ENCODE data around the gene SPATA33.

Gene SPATA33

DNA sequence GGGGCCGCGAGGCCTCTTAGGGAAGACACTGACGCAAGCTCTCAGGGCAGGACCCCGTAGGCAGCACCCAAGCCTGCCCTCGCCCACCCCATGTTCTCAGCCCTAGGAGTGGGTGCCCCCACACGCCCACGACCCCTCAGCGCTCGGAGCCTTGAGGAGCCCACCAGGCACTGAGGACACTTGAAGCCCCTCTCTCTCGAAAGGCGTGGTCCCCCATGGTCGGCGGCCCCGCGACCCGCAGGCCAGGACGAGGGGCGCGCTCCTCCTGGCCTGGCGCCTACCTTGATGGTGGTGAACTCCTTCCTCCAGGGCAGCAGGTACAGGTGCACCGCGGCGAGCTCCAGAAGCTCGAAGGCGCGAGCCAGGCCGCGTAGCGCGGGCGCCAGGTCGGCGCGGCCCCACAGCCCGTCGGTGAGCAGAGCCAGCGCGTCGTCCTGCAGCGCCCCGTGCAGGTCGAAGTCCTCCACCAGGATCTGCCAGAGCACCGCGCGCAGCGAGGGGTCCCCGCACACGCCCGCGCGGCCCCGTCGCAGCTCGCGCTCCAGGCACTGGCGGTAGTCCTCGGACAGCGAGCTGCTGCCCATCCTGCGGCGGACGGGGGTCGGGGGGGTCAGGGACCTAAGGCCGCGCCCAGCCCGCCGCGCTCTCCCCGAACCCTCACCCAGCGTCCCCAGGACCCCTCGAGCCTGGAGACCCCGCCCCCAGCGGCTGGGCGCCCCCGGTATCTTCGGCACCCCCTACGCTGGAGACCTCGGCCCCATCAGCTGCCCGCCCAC, 43.2 kb downstream of the SPATA33 start:
- Mint-ChIP-seq H3K4me3 (peak overlapping the region; percentile 79), H3K27me3 (ENCODE audit: low read depth) (no peaks in the 10 kb centered on the region), H3K9me3 (no peaks in the 10 kb centered on the region), H3K27ac (peak overlapping the region; percentile 59), H3K36me3 (ENCODE audit: low read depth) (no peaks in the 10 kb centered on the region), H3K4me1 (ENCODE audit: low read depth) (peaks cover 9% of the 10 kb centered on the region)

DNA sequence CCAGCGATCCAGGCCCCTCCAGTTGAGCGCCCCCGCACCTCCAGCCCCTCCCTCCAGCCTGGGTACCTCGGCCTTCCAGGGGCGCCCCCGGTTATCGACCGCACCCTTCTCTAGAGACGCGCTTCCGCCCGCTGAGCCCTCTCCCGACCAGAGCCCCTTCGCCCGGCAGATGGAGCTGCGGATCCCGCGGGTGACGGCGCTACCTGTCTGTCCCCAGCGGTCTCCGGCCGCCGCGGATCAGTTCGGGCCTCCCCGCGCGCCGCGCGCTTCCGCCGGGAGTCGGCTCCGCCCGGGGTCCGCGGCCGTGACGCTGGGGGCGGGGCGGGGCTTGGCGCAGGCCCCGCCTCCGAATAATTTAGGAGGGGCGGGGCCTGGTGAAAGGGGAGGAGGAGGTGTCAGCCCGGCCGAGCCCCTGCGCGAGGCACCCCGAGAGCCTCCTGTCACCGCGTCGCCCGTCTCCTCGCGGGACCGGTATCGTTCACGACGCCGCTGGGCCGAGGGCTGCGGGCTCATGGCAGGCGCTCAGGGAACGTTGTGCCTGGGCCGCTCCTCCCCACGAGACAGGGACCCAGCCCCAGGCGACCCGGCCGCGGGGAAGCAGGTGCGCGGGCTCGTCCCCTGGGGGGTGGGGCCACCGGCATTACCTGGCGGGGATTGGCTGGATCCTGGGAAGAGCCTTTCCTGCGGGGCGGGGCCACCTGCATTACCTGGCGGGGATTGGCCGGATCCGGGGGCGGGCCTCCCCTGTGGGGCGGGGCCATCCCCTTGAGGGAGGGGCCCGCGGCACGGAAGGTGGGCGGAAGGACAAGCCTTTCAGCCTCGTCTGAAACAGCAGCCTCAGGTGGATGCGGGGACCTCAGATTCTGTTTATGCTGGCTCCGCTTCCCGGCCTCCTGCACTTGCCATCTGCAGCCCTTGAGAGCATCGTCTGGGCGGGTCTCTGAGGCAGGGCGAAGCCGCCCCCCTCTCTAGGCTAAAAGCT, 44.1 kb downstream of the SPATA33 start, which contains the start of gene SPATA2L:
Gene SPATA2L, minus strand, starts transcription at position 281 of the 982 bp plus-strand sequence. CDS start 473 bp downstream, outside the sequence.
- Mint-ChIP-seq H3K36me3 (ENCODE audit: low read depth) (no peaks in the 10 kb centered on the region), H3K4me1 (ENCODE audit: low read depth) (peaks cover 11% of the 10 kb centered on the region), H3K9me3 (no peaks in the 10 kb centered on the region), H3K4me3 (peak within 1 kb of the TSS; percentile 79), H3K27me3 (ENCODE audit: low read depth) (no peaks in the 10 kb centered on the region), H3K27ac (peak within 1 kb of the TSS; percentile 83)

DNA sequence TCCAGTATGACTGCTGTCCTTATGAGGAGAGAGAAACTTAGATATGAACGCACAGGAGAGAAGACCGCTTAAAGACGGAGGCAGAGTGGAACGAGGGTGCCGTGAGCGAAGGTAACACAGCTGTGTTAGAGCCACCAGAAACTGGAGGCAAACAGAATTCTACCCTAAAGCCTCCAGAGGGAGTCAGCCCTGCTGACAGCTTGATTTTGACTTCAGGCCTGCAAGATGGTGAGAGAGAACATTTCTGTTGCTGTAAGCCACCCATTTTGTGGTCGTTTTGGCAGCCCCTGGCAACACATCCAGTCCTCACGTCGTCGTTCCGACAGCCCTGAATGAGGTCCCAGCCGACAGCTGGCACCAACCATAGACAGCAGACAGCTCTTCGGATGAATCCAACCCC, 46.6 kb downstream of the SPATA33 start:
- H3K9me3 Mint-ChIP-seq = no peaks in the 10 kb centered on the region
- no peaks in the 10 kb centered on the region for H3K36me3 Mint-ChIP-seq (ENCODE audit: low read depth)
- no peak overlapping the region for H3K4me3 Mint-ChIP-seq
- no peaks in the 10 kb centered on the region for H3K27me3 Mint-ChIP-seq (ENCODE audit: low read depth)
- H3K27ac Mint-ChIP-seq = no peak overlapping the region
- H3K4me1 Mint-ChIP-seq (ENCODE audit: low read depth) = peaks cover 11% of the 10 kb centered on the region

- Mint-ChIP-seq H3K4me1 (ENCODE audit: low read depth) (peaks cover 9% of the 10 kb centered on the region), H3K9me3 (no peaks in the 10 kb centered on the region), H3K36me3 (ENCODE audit: low read depth) (no peaks in the 10 kb centered on the region), H3K27ac (no peak overlapping the region), H3K4me3 (no peak overlapping the region), H3K27me3 (ENCODE audit: low read depth) (no peaks in the 10 kb centered on the region)
These were observed 47.4 kb downstream of the SPATA33 start for GRCh38 chr16:89705006-89705405.

GRCh38 chr16:89706518-89707260, 49.1 kb downstream of the SPATA33 start:
- no peaks in the 10 kb centered on the region for H3K27me3 Mint-ChIP-seq (ENCODE audit: low read depth)
- H3K4me3 Mint-ChIP-seq = no peak overlapping the region
- no peaks in the 10 kb centered on the region for H3K36me3 Mint-ChIP-seq (ENCODE audit: low read depth)
- peaks cover 4% of the 10 kb centered on the region for H3K4me1 Mint-ChIP-seq (ENCODE audit: low read depth)
- no peak overlapping the region for H3K27ac Mint-ChIP-seq
- no peaks in the 10 kb centered on the region for H3K9me3 Mint-ChIP-seq

- Mint-ChIP-seq H3K9me3 (no peaks in the 10 kb centered on the region), H3K4me3 (no peak overlapping the region)
These were observed 50.1 kb downstream of the SPATA33 start for GRCh38 chr16:89707695-89708094.

GRCh38 chr16:89708481-89708931, 50.9 kb downstream of the SPATA33 start:
- Mint-ChIP-seq H3K9me3 (no peaks in the 10 kb centered on the region), H3K27me3 (ENCODE audit: low read depth) (no peaks in the 10 kb centered on the region), H3K4me1 (ENCODE audit: low read depth) (peaks cover 4% of the 10 kb centered on the region), H3K36me3 (ENCODE audit: low read depth) (no peaks in the 10 kb centered on the region), H3K4me3 (no peak overlapping the region), H3K27ac (no peak overlapping the region)

More at GRCh38 chr16:89707695-89708094, 50.1 kb downstream of the SPATA33 start:
- H3K27me3 Mint-ChIP-seq (ENCODE audit: low read depth) = no peaks in the 10 kb centered on the region
- H3K36me3 Mint-ChIP-seq (ENCODE audit: low read depth) = no peaks in the 10 kb centered on the region
- no peak overlapping the region for H3K27ac Mint-ChIP-seq
- peaks cover 4% of the 10 kb centered on the region for H3K4me1 Mint-ChIP-seq (ENCODE audit: low read depth)

- Mint-ChIP-seq H3K36me3 (ENCODE audit: low read depth) (no peaks in the 10 kb centered on the region), H3K4me1 (ENCODE audit: low read depth) (peaks cover 4% of the 10 kb centered on the region), H3K27me3 (ENCODE audit: low read depth) (no peaks in the 10 kb centered on the region), H3K4me3 (no peak overlapping the region), H3K27ac (no peak overlapping the region), H3K9me3 (no peaks in the 10 kb centered on the region)
These were observed 51.5 kb downstream of the SPATA33 start for GRCh38 chr16:89709166-89709565.

- H3K27ac Mint-ChIP-seq = peak overlapping the region; percentile 26
- H3K9me3 Mint-ChIP-seq = no peaks in the 10 kb centered on the region
- no peaks in the 10 kb centered on the region for H3K27me3 Mint-ChIP-seq (ENCODE audit: low read depth)
- no peak overlapping the region for H3K4me3 Mint-ChIP-seq
- H3K4me1 Mint-ChIP-seq (ENCODE audit: low read depth) = peaks cover 4% of the 10 kb centered on the region
- H3K36me3 Mint-ChIP-seq (ENCODE audit: low read depth) = no peaks in the 10 kb centered on the region
These were observed 52.2 kb downstream of the SPATA33 start for GRCh38 chr16:89709716-89710432.

GRCh38 chr16:89710709-89711564, 53.3 kb downstream of the SPATA33 start:
- H3K9me3 Mint-ChIP-seq = no peaks in the 10 kb centered on the region
- H3K27ac Mint-ChIP-seq = no peak overlapping the region
- H3K4me3 Mint-ChIP-seq = no peak overlapping the region
- peaks cover 2% of the 10 kb centered on the region for H3K4me1 Mint-ChIP-seq (ENCODE audit: low read depth)
- H3K27me3 Mint-ChIP-seq (ENCODE audit: low read depth) = no peaks in the 10 kb centered on the region
- no peaks in the 10 kb centered on the region for H3K36me3 Mint-ChIP-seq (ENCODE audit: low read depth)

- Mint-ChIP-seq H3K4me1 (ENCODE audit: low read depth) (no peaks in the 10 kb centered on the region), H3K27ac (no peak overlapping the region)
These were observed 54.1 kb downstream of the SPATA33 start for GRCh38 chr16:89711601-89712273.

GRCh38 chr16:89712274-89712781, 54.7 kb downstream of the SPATA33 start:
- no peaks in the 10 kb centered on the region for H3K27me3 Mint-ChIP-seq (ENCODE audit: low read depth)
- peak overlapping the region; percentile 63 for H3K4me3 Mint-ChIP-seq
- H3K36me3 Mint-ChIP-seq (ENCODE audit: low read depth) = no peaks in the 10 kb centered on the region
- no peaks in the 10 kb centered on the region for H3K4me1 Mint-ChIP-seq (ENCODE audit: low read depth)
- H3K27ac Mint-ChIP-seq = no peak overlapping the region
- H3K9me3 Mint-ChIP-seq = no peaks in the 10 kb centered on the region

More at GRCh38 chr16:89711601-89712273, 54.1 kb downstream of the SPATA33 start:
- H3K9me3 Mint-ChIP-seq = no peaks in the 10 kb centered on the region
- peak overlapping the region; percentile 63 for H3K4me3 Mint-ChIP-seq
- no peaks in the 10 kb centered on the region for H3K27me3 Mint-ChIP-seq (ENCODE audit: low read depth)
- no peaks in the 10 kb centered on the region for H3K36me3 Mint-ChIP-seq (ENCODE audit: low read depth)

All from T-helper 1 cell treated with Interleukin-12 subunit alpha and Interleukin-12 subunit beta and Interleukin-4 antibody, amounts not matched to agents 30 μg/mL and 1 μg/mL, for 36 hours (primary cell).